ENCODE measurements around the gene USP24.
"Not testable (repeated sequence)": the region's sequence is repeated elsewhere in the genome, so short reads cannot be mapped to it uniquely, and the experiment has no call there.

DNA sequence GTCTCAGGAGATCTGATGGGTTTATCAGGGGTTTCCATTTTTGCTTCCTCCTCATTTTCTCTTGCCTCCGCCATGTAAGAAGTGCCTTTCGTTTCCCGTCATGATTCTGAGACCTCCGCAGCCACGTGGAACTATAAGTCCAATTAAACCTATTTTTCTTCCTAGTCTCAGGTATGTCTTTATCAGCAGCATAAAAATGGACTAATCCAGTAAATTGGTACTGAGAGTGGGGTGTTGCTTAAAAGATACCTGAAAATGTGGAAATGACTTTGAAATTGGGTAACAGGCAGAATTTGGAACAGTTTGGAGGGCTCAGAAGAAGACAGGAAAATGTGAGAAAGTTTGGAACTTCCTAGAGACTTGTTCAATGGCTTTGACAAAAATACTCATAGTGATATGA is 184.1 kb downstream of the USP24 start:
- TF ChIP-seq POLR2AphosphoS5, POLR2A (IDR thresholded peaks at IDR 0.05; ENCODE audit: low read depth, low read length): not testable (repeated sequence)
